ES-I3 (cell line): Measurements from ENCODE around the gene DCC.

Experiments used
- H3K36me3 ChIP-seq: 2 replicates; pipeline ENCODE4 v1.6.1; 2013; ENCODE audit warnings: mild to moderate bottlenecking, low read length, control low read depth, moderate library complexity; ENCODE audit not compliant: insufficient read depth
- H3K4me1 ChIP-seq: 2 replicates; pipeline ENCODE4 v1.6.1; 2013; ENCODE audit warnings: mild to moderate bottlenecking, control low read depth, low read length; ENCODE audit not compliant: insufficient read depth
- H3K9ac ChIP-seq: 2 replicates; pipeline ENCODE4 v1.6.1; 2013; ENCODE audit warnings: low read depth, mild to moderate bottlenecking, low read length, moderate library complexity
- H3K9me3 ChIP-seq: 2 replicates; pipeline ENCODE4 v1.6.1; 2013; ENCODE audit warnings: mild to moderate bottlenecking, low read length, moderate library complexity; ENCODE audit not compliant: control insufficient read depth, insufficient read depth

DCC gene

DNA sequence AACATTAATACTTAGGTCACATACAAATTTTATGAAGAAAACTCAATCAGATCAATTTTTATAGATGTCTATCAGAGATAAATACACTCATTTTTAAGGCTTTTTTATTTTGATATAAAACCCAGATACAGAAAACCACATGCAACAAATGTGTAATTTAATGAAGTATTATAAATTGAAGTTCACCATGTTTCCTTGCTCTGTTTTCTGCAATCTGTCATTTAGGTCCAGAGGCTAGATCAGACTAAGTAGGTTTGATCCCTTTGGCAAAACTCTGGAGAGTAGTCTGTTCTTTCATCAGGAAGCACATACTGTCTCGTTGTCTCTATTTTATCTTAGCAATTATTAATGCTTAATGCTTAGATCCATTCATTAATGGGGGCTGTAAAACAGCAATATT is 1042.9 kb downstream of the DCC start:
- H3K9ac ChIP-seq: no peak overlapping the region
- H3K36me3 ChIP-seq: no peaks in the 10 kb centered on the region
- H3K9me3 ChIP-seq: no peaks in the 10 kb centered on the region
- H3K4me1 ChIP-seq: no peaks in the 10 kb centered on the region

DNA sequence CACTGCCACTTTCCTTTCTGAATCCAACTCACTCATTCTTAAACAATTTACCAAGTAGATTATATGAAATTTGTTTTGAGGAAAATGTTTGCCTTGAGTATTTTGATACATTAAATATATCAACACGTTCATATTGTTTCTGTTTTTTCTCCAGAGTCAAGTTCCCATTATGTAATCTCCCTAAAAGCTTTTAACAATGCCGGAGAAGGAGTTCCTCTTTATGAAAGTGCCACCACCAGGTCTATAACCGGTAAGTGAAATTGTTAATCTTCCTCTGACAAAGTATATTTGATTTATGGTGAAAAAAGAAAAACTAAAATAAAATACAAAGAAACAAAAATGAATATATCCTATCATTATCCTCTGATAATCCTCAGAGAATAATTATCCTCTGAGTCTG is 1045.9 kb downstream of the DCC start:
- Histone ChIP-seq H3K9me3 (no peaks in the 10 kb centered on the region), H3K9ac (no peak overlapping the region), H3K4me1 (peaks cover 7% of the 10 kb centered on the region; the same call in 1 of the 2 replicates), H3K36me3 (no peaks in the 10 kb centered on the region)

DNA sequence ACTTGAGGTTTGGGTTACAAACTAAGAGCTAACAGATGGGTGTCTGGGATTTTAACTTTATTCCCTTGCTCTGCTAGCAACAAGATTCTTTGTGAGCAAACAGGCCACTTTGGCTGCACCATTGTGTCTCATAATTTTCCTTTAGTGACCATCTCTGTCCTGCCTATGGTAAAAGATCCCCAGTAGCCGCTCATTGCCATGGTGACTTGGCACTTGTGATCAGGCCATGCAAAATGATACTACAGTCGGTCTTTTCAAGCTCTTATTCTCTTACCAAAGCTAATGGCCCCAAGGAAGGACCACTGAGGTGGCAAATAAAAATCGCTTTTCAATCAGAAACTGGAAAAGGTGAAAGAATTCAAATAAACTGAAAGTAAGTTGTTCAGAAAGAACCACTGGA is 1047.6 kb downstream of the DCC start:
- peaks cover 7% of the 10 kb centered on the region; the same call in 1 of the 2 replicates for H3K4me1 ChIP-seq
- H3K9me3 ChIP-seq: no peaks in the 10 kb centered on the region

DNA sequence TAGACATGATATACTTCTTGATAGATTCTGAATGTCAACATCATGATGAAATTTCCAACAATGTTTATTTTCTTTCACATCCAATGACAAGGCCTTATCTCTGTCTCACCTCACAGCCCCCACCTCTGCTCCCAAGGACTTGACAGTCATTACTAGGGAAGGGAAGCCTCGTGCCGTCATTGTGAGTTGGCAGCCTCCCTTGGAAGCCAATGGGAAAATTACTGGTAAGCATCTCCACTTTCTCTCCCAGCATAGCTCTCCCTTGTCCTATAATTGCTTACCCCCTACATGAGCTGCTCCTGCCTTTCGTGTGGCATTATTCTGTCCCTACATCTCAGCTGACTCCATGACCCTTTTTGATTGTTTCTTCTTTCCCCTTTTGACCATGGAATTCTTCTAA is 1062.7 kb downstream of the DCC start:
- Histone ChIP-seq H3K36me3 (no peaks in the 10 kb centered on the region), H3K9ac (no peak overlapping the region), H3K4me1 (no peaks in the 10 kb centered on the region), H3K9me3 (no peaks in the 10 kb centered on the region)

More for the DNA sequence above, 1047.6 kb downstream of the DCC start:
- H3K36me3 ChIP-seq: no peaks in the 10 kb centered on the region
- no peak overlapping the region for H3K9ac ChIP-seq

DNA sequence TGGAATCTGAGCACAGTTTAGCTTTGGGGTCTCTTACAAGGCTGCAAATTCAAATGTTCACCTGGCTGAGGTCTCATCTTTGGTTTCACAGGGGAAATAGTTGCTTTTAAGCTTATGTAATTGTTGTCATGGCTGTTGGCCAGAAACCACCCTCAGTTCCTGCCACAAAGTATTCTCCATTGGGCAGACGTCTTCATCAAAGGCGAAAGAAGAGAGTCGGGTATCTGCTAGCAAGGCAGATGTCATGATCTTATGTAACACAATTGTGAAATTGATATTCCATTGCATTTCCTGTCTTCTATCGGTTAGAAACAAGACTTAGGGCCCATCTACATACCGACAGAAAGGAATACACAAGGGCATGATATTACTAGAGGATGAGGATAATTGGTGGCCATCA is 1068.3 kb downstream of the DCC start:
- no peak overlapping the region for H3K9ac ChIP-seq
- H3K9me3 ChIP-seq: no peaks in the 10 kb centered on the region
- no peaks in the 10 kb centered on the region for H3K36me3 ChIP-seq
- H3K4me1 ChIP-seq: no peaks in the 10 kb centered on the region

DNA sequence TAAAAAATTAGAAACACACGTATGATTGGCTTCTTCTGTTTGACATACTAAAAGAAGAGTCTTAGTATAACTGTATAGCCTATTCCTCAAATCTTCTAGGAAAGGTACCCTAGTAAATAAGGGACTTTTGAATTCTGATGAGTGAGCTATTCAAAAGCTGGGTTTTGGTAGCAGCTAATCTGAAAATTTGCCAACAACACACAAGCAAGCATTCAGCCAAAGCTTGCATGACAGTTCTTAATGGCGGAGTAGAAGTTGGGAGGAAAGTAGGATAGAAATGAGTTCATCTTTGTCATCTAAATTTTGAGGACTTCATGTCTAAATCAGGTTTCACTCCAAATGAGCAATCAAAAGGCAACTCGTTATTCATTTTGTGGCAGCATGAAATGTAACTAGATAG is 1071.5 kb downstream of the DCC start:
- peaks cover 7% of the 10 kb centered on the region; the same call in 1 of the 2 replicates for H3K4me1 ChIP-seq
- H3K9me3 ChIP-seq: no peaks in the 10 kb centered on the region
- H3K36me3 ChIP-seq: no peaks in the 10 kb centered on the region
- no peak overlapping the region for H3K9ac ChIP-seq

DNA sequence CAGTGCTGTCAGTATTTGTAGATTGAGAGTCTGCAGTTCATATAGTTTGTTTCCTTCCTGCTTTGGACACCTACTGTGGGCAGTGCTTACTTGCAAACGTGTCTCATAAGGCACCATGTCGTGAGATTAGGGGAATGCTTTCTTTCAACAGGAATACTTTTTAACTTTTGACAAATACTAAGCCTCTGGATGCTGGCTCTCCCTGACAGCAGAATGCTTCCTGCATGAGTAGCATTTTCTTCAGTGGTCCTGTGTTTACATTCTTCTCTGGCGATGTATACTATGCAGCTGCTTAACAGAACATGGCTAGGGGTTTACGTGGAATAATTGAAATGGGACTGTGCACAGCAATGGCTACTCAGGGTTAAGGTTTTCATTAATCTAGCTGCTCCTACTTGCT is 1077.0 kb downstream of the DCC start:
- Histone ChIP-seq H3K4me1 (peaks cover 19% of the 10 kb centered on the region), H3K9ac (no peak overlapping the region), H3K9me3 (no peaks in the 10 kb centered on the region), H3K36me3 (no peaks in the 10 kb centered on the region)

DNA sequence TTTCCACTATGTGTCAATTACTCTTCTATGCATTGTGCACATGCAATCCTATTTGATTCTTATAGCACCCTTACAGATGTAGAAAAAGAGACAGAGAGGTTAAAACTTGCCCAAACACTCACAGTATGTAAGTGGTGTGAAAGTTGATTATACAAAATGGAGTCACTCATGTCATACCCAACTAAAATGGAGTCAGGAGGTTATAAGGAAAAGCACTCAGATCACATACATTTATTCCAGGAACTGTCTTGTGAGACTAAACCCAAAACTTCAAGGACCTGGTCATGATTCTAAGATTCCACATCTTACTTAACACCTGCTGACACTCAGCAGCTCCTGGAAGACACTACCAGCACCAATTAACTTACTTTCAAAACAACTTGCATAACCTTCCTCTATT is 1081.9 kb downstream of the DCC start:
- Histone ChIP-seq H3K4me1 (peaks cover 9% of the 10 kb centered on the region), H3K36me3 (no peaks in the 10 kb centered on the region), H3K9me3 (no peaks in the 10 kb centered on the region), H3K9ac (no peak overlapping the region)

DNA sequence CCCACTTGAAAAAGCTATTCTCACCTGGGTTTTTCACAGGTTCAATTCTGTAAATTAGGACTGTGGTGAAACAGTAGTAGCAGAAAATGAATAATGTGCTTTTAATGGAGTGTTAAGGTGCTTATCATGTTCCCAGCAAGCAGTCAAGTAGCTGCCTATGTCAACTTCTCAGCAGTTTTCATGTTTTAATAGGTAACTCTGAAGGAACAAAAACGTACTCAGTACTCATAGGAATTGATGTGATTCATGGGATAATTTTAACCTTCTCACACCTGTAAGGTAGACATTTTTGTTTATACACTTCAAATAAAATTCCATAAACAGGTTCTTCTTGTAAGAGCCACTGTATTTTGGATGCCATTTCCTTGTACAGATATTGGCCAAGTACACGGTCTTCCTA is 1082.9 kb downstream of the DCC start:
- Histone ChIP-seq H3K4me1 (peaks cover 4% of the 10 kb centered on the region; the same call in 1 of the 2 replicates), H3K9me3 (no peaks in the 10 kb centered on the region), H3K36me3 (no peaks in the 10 kb centered on the region), H3K9ac (no peak overlapping the region)

DNA sequence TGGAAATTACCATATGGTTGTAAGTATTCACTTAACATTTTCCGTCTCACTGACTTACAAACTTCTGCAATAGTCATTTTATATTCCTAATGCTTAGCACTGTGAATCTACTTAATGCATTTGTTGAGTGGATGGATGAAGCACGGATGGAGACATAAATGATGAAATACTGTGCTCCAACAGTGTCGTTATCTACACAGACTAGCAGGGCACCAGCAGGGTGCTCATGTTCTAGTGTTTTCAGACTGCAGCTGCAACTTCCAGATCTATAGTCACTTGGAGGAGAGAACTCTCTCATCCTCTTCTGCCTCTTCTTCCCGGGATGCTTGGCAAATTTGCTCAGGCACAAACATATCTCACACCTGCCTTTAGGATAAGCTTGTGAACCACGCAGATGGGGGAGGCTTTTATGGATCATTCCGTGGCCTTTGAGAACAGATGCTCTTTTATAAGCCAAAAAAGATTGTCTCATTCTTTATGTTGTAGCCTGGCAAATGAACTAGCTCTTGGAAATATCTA is 1086.7 kb downstream of the DCC start:
- no peak overlapping the region for H3K9ac ChIP-seq
- no peaks in the 10 kb centered on the region; the same call in 1 of the 2 replicates for H3K4me1 ChIP-seq
- no peaks in the 10 kb centered on the region for H3K9me3 ChIP-seq
- H3K36me3 ChIP-seq: no peaks in the 10 kb centered on the region

DNA sequence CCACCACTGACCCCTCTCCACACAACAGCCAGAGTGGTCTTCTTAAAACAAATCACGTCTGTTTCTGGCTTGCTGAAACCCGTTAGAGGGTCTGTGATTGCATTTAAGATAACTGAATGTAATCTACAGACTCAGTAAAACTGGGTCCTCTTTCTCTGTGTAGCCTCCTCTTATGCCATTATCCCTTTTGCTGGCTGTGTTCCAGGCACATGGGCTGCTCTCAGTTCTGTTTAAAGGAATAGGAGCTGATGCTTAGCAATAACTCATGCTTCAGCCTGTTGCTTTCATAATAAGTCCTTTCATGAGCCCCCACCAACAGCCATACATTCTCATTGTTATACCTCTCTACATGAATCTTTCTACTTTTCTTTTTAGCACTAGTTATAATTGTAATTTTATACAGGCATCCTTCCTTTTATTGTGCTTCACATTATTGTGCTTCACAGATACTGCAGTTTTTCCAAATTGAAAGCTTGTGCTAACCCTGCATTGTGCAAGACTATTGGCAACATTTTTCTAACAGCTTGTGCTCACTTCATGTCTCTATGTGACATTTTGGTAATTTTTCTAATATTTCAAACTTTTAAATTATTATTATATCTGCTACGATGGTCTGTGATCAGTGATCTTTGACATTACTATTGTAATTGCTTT is 1101.9 kb downstream of the DCC start:
- H3K4me1 ChIP-seq: no peaks in the 10 kb centered on the region
- H3K9me3 ChIP-seq: no peaks in the 10 kb centered on the region

DNA sequence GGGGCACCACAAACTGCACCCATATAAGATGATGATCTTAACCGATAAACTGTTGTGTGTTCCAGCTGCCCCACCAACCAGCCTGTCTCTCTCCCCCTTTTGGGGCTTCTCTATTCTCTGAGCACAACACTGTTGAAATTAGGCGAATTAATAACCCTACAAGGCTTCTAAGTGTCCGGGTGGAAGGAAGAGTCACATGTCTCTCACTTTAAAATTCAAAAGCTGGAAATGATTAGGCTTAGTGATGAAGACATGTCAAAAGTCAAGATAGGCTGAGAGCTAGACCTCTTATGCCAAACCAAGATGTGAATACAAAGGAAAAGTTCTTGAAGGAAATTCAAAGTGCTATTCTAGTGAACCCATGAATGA is 1102.4 kb downstream of the DCC start:
- Histone ChIP-seq H3K36me3 (no peaks in the 10 kb centered on the region), H3K4me1 (no peaks in the 10 kb centered on the region), H3K9ac (no peak overlapping the region), H3K9me3 (no peaks in the 10 kb centered on the region)

More for the DNA sequence above, 1101.9 kb downstream of the DCC start:
- H3K9ac ChIP-seq: no peak overlapping the region
- H3K36me3 ChIP-seq: no peaks in the 10 kb centered on the region

DNA sequence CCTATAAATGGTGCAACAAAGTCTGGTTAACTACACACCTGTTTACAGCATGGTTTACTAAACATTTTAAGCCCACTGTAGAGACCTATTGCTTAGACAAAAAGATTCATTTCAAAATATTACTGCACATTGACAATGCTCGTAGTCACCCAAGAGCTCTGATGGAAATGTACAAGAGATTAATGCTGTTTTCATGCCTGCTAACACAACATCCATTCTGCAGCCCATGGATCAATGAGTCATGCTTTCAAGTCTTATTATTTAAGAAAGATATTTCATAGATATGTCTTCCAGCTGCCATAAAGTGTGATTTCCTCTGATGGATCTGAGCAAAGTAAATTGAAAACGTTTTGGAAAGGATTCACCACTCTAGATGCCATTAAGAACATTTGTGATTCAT is 1103.3 kb downstream of the DCC start:
- Histone ChIP-seq H3K9me3 (no peaks in the 10 kb centered on the region), H3K36me3 (no peaks in the 10 kb centered on the region), H3K9ac (no peak overlapping the region), H3K4me1 (no peaks in the 10 kb centered on the region)

DNA sequence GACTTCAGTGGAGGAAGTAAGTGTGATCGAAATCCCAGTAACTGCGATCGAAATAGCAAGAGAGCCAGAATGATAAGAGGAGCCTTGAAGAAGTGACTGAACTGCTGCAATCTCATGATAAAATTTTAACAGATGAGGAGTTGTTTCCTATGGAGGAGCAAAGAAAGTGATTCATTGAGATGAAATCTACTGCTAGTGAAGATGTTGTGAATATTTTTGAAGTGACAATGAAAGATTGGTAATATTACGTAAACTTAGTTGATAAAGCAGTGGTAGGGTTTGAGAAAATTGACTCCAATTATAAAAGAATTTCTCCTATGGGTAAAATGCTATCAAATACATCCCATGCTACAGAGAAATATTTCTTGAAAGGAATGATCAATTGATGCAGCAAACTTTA is 1103.8 kb downstream of the DCC start:
- Histone ChIP-seq H3K36me3 (no peaks in the 10 kb centered on the region), H3K9ac (no peak overlapping the region), H3K4me1 (no peaks in the 10 kb centered on the region), H3K9me3 (no peaks in the 10 kb centered on the region)

DNA sequence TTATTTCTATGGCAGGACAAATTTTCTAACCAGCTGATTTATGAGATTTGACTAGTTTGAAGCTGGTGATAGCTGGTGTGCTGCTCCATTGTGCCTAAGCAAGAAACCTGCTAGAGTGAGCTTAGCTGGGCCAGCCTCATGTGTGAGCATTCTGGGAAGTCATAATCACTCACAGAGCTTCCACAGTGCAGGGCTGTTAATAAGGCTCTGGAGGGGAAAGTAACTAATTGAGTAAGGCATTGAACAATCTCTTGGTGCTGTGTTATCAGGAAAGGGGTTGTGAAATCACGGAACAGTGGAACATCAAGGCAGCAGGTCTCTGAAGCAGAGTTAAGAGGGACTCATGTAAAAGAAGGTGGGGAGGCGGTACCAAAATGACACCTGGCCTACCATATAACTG is 1111.9 kb downstream of the DCC start:
- no peaks in the 10 kb centered on the region; the same call in 1 of the 2 replicates for H3K4me1 ChIP-seq
- no peak overlapping the region for H3K9ac ChIP-seq
- H3K36me3 ChIP-seq: no peaks in the 10 kb centered on the region
- no peaks in the 10 kb centered on the region for H3K9me3 ChIP-seq
